DMS53 treated with DMSO at 0.1 percent for 48 hours (cell line): Measurements from ENCODE around the gene BATF3.

Experiments
- DNase-seq: peaks from one replicate; lab custom pipeline; 2025; ENCODE audit not compliant: unreplicated experiment; lab: John Stamatoyannopoulos, UW

BATF3 gene

DNA sequence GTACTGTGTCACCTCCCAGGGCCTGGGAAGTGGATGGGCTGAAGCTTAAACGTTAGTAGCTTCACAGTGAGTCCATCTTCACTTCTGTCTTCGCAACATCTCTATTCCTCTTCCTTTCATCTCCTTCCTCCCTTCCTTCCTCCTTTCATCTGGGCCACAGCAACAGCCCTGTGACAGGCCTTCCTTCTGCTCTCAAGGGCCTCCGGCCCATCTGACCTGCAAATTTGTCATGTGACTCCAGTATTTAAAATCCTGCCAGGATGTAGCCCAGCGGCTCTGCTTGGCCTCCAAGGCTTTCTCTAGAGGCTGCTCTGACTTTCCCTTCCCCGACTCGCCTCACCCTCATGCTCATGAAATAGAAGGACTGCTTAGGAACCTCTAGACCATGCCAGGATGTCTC is 10.9 kb upstream of the BATF3 start:
- DNase-seq, result no peak

GRCh38 chr1:212703991-212704564 is 4.4 kb upstream of the BATF3 start:
- DNase-seq, result no peak

DNA sequence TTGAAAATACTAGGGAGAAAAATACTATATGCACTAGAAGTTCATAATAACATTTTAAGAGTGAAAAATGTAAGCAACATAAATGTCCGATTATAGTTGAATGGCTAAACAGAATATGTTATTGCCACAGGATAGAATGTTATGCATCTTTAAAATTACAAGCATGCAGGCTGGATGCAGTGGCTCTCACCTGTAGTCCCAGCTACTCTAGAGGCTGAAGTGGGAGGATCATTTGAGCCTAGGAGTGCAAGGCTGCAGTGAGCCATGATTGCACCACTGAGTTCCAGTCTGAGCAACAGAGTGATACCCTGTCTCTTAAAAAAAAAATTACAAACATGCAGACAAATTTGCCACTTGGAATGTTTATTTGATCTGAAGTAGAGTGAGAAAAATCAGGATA is 3.0 kb upstream of the BATF3 start:
- peak; percentile 8 for DNase-seq

DNA sequence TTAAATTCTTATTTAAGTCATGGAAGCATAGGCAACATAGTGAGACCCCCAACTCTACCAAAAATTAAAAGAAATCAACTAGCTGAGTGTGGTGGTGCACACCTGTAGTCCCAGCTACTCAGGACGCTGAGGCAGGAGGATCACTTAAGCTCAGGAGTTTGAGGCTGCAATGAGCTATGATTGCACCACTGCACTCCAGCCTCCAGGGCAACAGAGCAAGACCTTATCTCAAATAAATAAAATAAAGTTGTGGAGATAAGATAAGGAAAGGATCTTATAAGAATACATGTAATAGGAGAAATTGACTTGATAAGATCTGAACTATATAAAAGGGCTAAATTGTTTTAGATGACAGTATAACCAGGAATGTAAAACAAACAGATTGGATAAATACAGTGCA is 2.3 kb upstream of the BATF3 start:
- no peak for DNase-seq

- peak; percentile 35 for DNase-seq
These were observed 1.5 kb upstream of the BATF3 start for GRCh38 chr1:212700892-212701819.

DNA sequence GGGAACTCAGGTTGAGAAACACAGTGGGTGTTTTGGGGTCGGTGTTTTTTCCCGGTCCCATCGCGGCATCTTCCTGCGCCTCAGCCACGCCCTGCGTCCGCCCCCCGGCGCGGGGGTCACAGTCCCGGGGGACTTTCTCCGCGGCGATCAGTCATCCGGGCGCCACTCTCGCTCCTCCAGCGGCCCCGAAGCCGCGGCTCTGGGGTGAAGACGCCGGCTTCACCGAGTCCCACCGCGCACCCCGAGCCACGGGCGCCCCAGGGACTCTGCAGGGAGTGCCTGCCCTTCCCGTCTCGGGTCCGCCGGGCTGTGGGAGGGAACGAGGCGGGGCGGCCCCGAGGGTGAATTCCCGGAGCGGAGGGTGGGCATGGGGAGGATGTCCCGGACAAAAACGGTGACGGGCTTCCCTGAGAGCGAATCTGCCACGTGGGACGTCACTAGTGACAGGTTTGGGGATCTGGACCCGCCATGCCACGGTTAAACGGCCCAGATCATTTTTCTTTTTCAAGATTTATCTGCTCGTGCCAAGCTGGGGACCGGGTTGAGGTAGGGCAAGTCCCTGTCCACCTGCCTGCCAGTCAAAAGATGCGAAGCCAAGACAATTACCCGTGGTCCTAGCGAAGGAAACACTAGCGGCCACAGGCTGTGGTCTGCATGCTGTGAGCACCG is 717 bp upstream of the BATF3 start:
- peak; percentile 36 for DNase-seq

GRCh38 chr1:212699104-212699624 is 476 bp downstream of the BATF3 start:
- DNase-seq, result peak; percentile 70

DNA sequence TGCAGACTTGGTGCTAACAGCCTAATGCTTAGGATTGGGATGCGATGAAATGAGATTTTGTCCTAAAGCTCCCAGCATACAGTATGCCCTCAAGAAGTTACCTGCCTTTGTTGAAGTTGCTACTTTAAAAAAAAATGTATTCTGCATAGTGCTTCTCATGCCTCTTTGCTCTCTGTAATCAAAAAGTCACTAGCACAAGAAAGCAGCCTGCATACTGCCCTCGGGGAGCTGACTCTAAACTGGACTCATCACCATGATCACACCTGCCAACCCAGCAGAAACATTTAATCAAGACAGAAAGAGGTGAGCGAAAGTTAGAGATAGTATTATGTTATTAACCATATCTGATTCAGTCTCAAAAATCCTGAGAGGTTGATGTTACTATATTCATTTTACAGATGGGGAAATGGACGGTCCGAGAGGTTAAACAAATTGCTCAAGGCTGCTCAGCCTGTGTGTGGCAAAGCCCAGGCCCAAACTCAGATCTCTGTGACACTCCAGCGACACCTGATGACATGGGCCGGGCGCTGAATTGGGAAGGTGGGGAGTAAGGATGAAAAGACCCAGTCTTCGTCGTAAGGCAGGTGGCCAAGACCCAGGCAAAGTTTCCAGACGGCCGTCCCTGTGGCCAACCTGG is 1.1 kb downstream of the BATF3 start:
- DNase-seq, result no peak

DNA sequence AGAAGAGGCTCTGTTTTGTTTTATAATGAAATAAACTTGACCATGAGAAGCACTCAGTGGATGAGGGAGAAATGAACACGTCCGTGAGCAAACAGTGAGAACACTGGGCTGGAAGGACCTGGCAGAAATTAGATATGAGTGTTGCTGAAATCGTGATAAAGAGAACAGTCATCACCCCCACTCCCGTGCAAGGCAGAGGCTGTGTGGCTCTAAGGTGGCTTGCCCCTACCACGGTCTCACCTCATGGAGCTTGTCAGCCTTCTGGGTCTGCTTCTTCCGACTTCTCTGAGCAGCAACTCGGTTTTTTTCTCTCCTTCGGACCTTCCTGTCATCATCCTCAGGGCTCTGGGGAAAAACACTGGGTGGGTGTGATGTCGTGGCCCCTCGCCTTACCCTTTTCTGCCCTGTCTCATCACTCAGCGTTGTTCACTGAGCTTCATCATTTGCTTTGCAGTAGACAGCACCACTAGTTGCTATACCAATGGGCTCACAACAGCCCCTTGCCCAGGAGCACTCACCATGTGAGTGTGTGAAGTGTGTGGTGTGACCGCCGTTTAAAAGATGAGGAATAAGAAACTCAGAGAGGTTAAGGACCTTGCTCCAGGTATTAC is 2.8 kb downstream of the BATF3 start:
- no peak for DNase-seq

DNA sequence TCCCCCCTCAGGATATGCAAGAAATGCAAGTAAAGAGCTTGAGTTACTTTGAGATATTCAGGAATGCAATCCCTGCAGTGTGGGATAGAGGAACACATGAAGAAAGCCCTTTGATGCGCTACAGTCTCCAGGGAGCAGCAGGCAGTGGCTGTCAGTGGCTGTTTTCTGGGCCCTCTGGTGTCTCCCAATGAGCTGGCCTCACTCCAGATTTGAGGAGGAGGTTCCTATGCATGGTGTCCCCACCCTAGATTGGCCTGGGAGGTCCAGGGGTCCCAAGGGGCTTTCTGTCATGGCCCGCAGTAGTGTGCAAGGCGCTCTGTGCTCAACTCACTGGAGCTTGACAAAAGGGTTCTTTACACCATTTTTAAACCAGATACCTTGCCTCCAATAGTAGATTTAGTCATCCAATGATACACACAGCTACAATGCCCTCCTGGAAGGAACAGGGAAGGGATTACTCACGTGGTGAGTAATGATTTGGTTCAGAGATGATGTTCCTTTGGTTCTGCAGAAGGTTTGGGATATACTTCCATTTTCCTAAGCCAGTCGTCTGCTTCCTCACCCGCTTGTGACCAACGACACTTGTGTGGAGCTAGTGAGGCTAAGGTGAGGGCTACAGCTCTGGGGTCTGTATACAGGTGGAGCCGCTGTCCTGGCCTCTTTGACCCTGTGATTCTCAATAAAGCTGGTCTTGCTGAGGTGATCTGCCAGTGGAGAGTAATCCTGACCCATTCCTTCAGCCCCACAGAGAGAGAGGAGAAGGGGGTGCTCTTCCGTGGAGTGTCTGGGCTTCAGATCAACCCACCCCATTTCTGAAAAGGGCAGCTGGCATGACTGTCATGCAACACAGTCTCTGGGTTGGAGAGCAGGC is 6.6 kb downstream of the BATF3 start:
- DNase-seq, result no peak

DNA sequence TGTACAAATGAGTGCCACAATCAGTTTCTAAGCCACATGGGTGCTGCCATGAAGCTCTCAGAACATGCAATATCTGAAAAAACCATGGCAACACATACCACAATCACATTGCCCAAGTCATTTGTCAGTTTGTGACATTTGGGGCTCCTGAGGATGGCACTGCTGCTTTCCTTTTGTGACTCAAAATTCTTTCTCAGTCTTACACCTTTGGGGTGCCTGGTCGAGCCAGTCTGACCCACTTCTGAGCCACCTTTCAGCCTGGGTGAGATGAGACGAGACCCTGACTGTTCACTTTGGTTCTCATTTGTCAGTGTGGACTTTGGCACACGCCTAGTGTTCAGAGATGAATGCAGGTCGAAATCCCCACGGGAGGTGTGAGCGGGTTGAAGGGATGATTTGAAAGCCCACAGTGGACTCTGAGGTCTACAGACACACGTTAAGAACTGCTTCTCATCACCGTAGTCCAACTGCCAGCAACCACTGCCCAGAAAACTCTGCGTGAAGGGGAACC is 8.0 kb downstream of the BATF3 start:
- DNase-seq, result no peak

DNA sequence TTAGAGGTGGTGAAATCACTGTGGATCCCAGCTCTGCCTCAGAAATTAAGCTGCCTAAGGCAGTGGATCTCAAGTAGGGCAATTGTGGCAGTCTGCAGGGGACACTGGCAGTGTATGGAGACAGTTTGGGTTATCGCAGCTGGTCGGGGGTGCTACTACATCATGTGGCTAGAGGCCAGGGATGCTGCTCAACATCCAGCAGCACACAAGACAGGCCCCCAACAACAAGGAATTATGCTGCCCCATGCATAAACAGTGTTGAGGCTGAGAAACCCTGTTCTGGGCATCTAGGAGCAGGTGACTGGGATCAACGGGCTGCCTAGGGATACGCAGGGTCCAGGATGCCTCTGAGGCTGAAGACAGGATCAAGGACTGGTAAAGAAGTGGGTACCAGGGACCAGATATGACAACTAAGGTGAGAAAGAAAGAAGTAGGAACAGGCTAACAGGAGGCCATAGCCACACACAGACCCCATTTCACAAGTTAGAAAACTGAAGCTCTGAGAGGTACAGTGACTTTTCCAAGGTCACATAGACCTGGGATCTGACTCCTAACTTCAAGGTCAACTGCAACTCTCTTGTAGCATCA is 8.7 kb downstream of the BATF3 start:
- no peak for DNase-seq

- no peak for DNase-seq
These were observed 9.7 kb downstream of the BATF3 start for GRCh38 chr1:212689758-212690529.

- DNase-seq, result no peak
These were observed 10.4 kb downstream of the BATF3 start for GRCh38 chr1:212689196-212689725.

DNA sequence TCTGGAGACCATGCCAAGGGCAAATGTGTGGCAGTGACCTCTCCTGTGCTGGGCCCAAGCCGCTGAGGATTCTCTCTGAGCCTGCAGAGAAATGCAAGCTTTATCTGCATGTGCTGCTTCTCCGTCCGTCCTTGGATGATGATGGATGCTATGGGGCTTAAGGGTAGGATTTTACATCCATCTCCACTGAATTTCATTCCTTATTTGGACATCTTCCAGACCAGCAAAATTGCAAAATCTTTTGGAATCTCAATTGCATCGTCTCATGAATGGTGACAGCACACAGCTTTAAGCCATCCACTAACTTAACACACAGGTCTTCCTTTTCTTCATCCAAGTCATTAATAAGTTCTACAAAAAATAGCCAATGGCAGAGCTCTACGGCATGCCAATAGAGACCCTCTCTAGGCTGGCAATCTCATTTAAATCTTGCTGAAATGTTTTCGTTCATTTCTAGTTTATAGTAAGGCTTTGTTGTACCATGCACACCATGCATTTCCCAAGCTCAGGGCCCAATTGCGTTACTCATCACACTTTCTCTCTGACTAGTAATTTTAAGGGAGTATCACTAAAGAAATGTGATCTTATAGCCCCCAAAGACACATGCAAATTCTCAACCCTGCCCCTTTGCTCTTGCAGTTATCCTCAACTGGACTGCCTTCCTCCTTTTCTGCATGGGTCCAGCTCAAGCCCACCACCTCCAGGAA is 11.1 kb downstream of the BATF3 start:
- DNase-seq, result no peak

DNA sequence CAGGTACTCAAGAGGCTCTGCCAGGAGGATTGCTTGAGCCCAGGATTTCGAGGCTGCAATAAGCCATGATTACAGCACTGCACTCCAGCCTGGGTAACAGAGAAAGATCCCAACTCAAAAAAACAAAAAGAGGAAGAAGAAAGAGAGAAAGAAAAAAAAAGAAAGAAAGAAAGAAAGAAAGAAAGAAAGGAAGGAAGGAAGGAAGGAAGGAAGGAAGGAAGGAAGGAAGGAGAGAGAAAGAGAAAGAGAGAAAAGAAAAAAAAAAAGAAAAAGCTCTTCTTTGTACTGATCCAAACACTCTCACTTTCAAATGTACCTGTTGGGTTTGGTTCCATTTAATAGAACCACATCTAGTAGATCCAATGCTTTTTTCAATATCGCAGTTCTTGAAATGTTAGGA is 11.8 kb downstream of the BATF3 start:
- no peak for DNase-seq

DNA sequence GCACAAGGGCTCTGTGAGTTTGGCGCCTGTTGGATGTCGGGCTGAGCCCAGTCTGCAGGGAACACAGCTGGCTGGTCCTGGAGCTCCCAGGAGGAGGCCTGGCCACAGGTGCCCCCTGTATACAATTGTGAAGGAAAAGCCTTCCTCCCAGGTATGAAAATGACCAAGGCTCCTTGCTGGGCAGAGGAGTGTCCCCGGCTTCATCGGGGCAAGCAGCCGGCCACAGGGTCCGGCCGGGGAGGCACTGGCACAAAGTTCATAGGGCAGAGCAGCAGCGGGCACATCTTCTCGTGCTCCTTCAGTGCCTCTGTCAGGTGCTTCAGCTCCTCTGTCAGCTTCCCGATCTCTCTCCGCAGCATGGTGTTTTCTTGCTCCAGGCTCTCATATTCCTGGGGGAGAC is 13.0 kb downstream of the BATF3 start:
- DNase-seq, result no peak

DNA sequence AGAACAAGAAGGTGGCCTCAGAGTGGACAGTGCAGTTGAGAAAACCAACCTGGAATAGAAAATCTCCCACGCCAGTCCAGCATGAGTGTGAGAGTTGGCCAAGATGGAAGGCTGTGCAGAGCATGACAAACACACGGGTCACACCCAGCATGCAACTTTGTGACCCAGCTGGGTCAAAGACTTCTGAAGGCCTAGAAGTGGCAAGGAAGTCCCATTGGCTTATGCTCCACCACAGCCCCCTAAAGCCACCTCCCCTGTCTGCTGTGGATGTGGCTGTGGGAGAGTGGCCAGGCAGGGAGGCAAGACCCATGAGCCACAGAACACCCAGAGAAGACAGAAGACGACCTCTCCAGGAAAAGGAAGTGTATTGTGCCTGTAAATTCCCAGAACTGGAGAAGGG is 13.6 kb downstream of the BATF3 start:
- no peak for DNase-seq
